ENCODE data around the gene C16orf54. TPM values are rescaled to one million over a fixed set of nuclear protein-coding genes. Genes with fewer than 3 reads are reported as not detected.
"Not testable (repeated sequence)": the region's sequence is repeated elsewhere in the genome, so short reads cannot be mapped to it uniquely, and the experiment has no call there.

Gene C16orf54
- total and polyA plus RNA-seq, 4 donors, result 0.38 to 2.4 (median 0.84) TPM

DNA sequence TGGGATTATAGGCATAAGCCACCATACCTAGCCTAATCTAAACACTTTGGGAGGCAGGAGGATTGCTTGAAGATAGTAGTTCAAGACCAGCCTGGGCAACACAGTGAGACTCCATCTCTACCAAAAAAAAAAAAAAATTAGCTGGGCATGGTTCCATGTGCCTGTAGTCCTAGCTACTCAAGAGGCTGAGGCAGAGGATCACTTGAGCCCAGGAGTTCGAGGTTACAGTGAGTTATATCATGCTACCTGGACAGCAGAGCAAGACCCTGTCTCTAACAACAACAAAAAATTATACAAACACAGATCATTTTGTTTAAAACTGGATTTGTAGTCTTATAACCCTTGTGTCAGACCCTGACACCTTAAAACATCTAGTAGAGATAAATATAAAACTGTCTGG lies 7.7 kb upstream of the C16orf54 start:
- WGBS, result 87% methylated on average over 1 of the region's 1 CpG
- Histone ChIP-seq H3K9ac (ENCODE audit: low read depth in 1 of 2, low read length in 2 of 2) (no peak overlapping the region), H3K4me1 (ENCODE audit: control insufficient read depth in 4 of 4, insufficient read depth in 4 of 4, low read length in 3 of 4) (peaks cover 0 to 22% (median 13%) of the 10 kb centered on the region in 4 donors), H3K4me3 (ENCODE audit: low read depth in 1 of 3, low read length in 3 of 3) (no peak overlapping the region), H3K9me3 (ENCODE audit: control insufficient read depth in 4 of 4, low read length in 3 of 4) (no peaks in the 10 kb centered on the region), H3K27ac (ENCODE audit: low read depth in 1 of 2, low read length in 2 of 2) (no peak overlapping the region), H3K27me3 (ENCODE audit: control insufficient read depth in 4 of 4, insufficient read depth in 4 of 4, low read length in 3 of 4) (no peaks in the 10 kb centered on the region), H3K36me3 (ENCODE audit: control insufficient read depth in 4 of 4, insufficient read depth in 3 of 4, low read depth in 1 of 4, low read length in 3 of 4) (no peaks in the 10 kb centered on the region)
- TF ChIP-seq RAD21 (IDR thresholded peaks at IDR 0.05), result no peak
- TF ChIP-seq NR2F2 (IDR thresholded peaks at IDR 0.05), result no peak
- no peak for TF ChIP-seq TAF1 (conservative IDR thresholded peaks at IDR 0.05)
- TF ChIP-seq JUND (IDR thresholded peaks at IDR 0.05), result no peak
- TF ChIP-seq, protein P1, sequence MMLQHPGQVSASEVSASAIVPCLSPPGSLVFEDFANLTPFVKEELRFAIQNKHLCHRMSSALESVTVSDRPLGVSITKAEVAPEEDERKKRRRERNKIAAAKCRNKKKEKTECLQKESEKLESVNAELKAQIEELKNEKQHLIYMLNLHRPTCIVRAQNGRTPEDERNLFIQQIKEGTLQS (IDR thresholded peaks at IDR 0.05), result no peak
- no peak for TF ChIP-seq FOXA1 (IDR thresholded peaks at IDR 0.05)
- no peak for TF ChIP-seq HNF4A (conservative IDR thresholded peaks at IDR 0.05)
- TF ChIP-seq, protein P2, sequence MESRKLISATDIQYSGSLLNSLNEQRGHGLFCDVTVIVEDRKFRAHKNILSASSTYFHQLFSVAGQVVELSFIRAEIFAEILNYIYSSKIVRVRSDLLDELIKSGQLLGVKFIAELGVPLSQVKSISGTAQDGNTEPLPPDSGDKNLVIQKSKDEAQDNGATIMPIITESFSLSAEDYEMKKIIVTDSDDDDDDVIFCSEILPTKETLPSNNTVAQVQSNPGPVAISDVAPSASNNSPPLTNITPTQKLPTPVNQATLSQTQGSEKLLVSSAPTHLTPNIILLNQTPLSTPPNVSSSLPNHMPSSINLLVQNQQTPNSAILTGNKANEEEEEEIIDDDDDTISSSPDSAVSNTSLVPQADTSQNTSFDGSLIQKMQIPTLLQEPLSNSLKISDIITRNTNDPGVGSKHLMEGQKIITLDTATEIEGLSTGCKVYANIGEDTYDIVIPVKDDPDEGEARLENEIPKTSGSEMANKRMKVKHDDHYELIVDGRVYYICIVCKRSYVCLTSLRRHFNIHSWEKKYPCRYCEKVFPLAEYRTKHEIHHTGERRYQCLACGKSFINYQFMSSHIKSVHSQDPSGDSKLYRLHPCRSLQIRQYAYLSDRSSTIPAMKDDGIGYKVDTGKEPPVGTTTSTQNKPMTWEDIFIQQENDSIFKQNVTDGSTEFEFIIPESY (IDR thresholded peaks at IDR 0.05), result no peak
- no peak for TF ChIP-seq YY1 (IDR thresholded peaks at IDR 0.05)
- TF ChIP-seq EGR1 (IDR thresholded peaks at IDR 0.05; ENCODE audit: low read depth in 2 of 2), result no peak
- DNase-seq (ENCODE audit: low spot score), result no peak

DNA sequence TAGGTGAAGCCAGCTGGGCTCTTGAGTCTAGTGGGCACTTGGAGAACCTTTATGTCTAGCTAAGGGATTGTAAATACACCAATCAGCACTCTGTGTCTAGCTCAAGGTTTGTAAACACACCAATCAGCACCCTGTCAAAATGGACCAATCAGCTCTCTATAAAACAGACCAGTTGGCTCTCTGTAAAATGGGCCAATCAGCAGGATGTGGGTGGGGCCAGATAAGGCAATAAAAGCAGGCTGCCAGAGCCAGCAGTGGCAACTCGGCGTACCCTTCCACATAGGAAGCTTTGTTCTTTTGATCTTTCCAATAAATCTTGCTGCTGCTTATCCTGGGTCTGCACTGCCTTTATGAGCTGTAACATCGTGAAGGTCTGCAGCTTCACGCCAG lies 3.0 kb upstream of the C16orf54 start:
- WGBS, result 88% methylated on average over 4 of the region's 4 CpGs
- not testable (repeated sequence) for H3K9ac ChIP-seq (ENCODE audit: low read depth in 1 of 2, low read length in 2 of 2); H3K36me3 ChIP-seq (ENCODE audit: control insufficient read depth in 4 of 4, insufficient read depth in 3 of 4, low read depth in 1 of 4, low read length in 3 of 4); H3K4me1 ChIP-seq (ENCODE audit: control insufficient read depth in 4 of 4, insufficient read depth in 4 of 4, low read length in 3 of 4); H3K9me3 ChIP-seq (ENCODE audit: control insufficient read depth in 4 of 4, low read length in 3 of 4); H3K27me3 ChIP-seq (ENCODE audit: control insufficient read depth in 4 of 4, insufficient read depth in 4 of 4, low read length in 3 of 4); H3K27ac ChIP-seq (ENCODE audit: low read depth in 1 of 2, low read length in 2 of 2); DNase-seq (ENCODE audit: low spot score); H3K4me3 ChIP-seq (ENCODE audit: low read depth in 1 of 3, low read length in 3 of 3)

DNA sequence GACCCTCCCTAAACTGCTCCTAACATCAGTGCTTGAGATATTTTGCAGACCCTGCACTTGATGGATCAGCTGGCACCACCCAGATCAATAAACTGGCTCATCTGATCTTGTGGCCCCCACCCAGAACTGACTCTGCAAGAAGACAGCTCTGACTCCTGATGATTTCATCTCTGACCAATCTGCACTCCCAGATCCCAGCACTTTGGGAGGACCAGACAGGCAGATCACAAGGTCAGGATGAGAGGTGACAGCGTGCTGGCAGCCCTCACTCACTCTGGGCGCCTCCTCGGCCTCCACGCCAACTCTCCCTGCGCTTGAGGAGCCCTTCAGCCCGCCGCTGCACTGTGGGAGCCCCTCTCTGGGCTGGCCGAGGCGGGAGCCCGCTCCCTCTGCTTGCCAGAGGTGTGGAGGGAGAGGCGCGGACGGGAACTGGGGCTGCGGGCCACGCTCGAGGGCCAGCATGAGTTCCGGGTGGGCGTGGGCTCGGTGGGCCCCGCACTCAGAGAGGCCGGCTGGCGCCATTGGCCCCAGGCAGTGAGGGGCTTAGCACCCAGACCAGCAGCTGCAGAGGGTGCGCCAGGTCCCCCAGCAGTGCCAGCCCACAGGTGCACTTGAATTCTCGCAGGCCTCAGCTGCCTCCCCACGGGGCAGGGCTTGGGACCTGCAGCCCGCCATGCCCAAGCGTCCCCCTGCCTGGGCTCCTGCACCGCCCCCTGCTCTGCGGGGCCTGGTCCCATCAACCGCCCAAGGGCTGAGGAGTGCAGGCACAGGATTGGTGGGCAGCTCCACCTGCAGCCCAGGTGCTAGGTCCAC lies 2.4 kb upstream of the C16orf54 start:
- no peak overlapping the region for H3K4me3 ChIP-seq (ENCODE audit: low read depth in 1 of 3, low read length in 3 of 3)
- no peaks in the 10 kb centered on the region for H3K4me1 ChIP-seq (ENCODE audit: control insufficient read depth in 4 of 4, insufficient read depth in 4 of 4, low read length in 3 of 4)
- no peaks in the 10 kb centered on the region for H3K9me3 ChIP-seq (ENCODE audit: control insufficient read depth in 4 of 4, low read length in 3 of 4)
- DNase-seq (ENCODE audit: low spot score), result no peak
- H3K36me3 ChIP-seq (ENCODE audit: control insufficient read depth in 4 of 4, insufficient read depth in 3 of 4, low read depth in 1 of 4, low read length in 3 of 4), result no peaks in the 10 kb centered on the region
- no peak overlapping the region for H3K9ac ChIP-seq (ENCODE audit: low read depth in 1 of 2, low read length in 2 of 2)
- H3K27me3 ChIP-seq (ENCODE audit: control insufficient read depth in 4 of 4, insufficient read depth in 4 of 4, low read length in 3 of 4), result no peaks in the 10 kb centered on the region
- no peak overlapping the region for H3K27ac ChIP-seq (ENCODE audit: low read depth in 1 of 2, low read length in 2 of 2)
- WGBS, result 97% methylated on average over 30 of the region's 30 CpGs
- TF ChIP-seq SP1 (IDR thresholded peaks at IDR 0.05) (no peak), EGR1 (IDR thresholded peaks at IDR 0.05; ENCODE audit: low read depth in 2 of 2) (no peak), FOXA1 (IDR thresholded peaks at IDR 0.05) (no peak), NR2F2 (IDR thresholded peaks at IDR 0.05) (no peak), FOXA2 (IDR thresholded peaks at IDR 0.05) (no peak), TAF1 (conservative IDR thresholded peaks at IDR 0.05) (no peak), GABPA (IDR thresholded peaks at IDR 0.05 in 1 of 2, conservative IDR thresholded peaks at IDR 0.05 in 1 of 2) (no peak), HNF4A (conservative IDR thresholded peaks at IDR 0.05) (no peak), RAD21 (IDR thresholded peaks at IDR 0.05) (no peak), YY1 (IDR thresholded peaks at IDR 0.05) (no peak)
- TF ChIP-seq, protein P2 (IDR thresholded peaks at IDR 0.05), result no peak
- TF ChIP-seq, protein P3, sequence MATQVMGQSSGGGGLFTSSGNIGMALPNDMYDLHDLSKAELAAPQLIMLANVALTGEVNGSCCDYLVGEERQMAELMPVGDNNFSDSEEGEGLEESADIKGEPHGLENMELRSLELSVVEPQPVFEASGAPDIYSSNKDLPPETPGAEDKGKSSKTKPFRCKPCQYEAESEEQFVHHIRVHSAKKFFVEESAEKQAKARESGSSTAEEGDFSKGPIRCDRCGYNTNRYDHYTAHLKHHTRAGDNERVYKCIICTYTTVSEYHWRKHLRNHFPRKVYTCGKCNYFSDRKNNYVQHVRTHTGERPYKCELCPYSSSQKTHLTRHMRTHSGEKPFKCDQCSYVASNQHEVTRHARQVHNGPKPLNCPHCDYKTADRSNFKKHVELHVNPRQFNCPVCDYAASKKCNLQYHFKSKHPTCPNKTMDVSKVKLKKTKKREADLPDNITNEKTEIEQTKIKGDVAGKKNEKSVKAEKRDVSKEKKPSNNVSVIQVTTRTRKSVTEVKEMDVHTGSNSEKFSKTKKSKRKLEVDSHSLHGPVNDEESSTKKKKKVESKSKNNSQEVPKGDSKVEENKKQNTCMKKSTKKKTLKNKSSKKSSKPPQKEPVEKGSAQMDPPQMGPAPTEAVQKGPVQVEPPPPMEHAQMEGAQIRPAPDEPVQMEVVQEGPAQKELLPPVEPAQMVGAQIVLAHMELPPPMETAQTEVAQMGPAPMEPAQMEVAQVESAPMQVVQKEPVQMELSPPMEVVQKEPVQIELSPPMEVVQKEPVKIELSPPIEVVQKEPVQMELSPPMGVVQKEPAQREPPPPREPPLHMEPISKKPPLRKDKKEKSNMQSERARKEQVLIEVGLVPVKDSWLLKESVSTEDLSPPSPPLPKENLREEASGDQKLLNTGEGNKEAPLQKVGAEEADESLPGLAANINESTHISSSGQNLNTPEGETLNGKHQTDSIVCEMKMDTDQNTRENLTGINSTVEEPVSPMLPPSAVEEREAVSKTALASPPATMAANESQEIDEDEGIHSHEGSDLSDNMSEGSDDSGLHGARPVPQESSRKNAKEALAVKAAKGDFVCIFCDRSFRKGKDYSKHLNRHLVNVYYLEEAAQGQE (IDR thresholded peaks at IDR 0.05), result no peak
- TF ChIP-seq, protein P4, sequence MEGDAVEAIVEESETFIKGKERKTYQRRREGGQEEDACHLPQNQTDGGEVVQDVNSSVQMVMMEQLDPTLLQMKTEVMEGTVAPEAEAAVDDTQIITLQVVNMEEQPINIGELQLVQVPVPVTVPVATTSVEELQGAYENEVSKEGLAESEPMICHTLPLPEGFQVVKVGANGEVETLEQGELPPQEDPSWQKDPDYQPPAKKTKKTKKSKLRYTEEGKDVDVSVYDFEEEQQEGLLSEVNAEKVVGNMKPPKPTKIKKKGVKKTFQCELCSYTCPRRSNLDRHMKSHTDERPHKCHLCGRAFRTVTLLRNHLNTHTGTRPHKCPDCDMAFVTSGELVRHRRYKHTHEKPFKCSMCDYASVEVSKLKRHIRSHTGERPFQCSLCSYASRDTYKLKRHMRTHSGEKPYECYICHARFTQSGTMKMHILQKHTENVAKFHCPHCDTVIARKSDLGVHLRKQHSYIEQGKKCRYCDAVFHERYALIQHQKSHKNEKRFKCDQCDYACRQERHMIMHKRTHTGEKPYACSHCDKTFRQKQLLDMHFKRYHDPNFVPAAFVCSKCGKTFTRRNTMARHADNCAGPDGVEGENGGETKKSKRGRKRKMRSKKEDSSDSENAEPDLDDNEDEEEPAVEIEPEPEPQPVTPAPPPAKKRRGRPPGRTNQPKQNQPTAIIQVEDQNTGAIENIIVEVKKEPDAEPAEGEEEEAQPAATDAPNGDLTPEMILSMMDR (IDR thresholded peaks at IDR 0.05; ENCODE audit: low read depth, low read length, missing input control), result no peak
- TF ChIP-seq, protein P5, sequence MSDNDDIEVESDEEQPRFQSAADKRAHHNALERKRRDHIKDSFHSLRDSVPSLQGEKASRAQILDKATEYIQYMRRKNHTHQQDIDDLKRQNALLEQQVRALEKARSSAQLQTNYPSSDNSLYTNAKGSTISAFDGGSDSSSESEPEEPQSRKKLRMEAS (IDR thresholded peaks at IDR 0.05), result no peak
